CD4-positive, alpha-beta memory T cell (primary cell): ENCODE measurements around the gene KRTAP5-2. TPM values are rescaled to one million over a fixed set of nuclear protein-coding genes. Genes with fewer than 3 reads are reported as not detected.

Source experiments
- CTCF ChIA-PET: fragments of 350-600 bp; sonication (Branson Sonifier 250); formaldehyde crosslinking; loops from one replicate; lab custom pipeline; 2021; ENCODE audit warnings: inconsistent platforms; ENCODE audit not compliant: partially characterized antibody; lab: Charles Lee
- POLR2A ChIA-PET: fragments of 350-600 bp; sonication (Branson Sonifier 250); formaldehyde crosslinking; loops from one replicate; lab custom pipeline; 2021; ENCODE audit not compliant: partially characterized antibody; lab: Charles Lee
- DNase-seq, 5 donors: peaks; one replicate each; pipeline versions ENCODE4 v3.0.0 to v3.0.0-alpha.2; 2020 to 2022; ENCODE audit warnings: mixed read lengths in 1 of 5
- H3K27ac ChIP-seq: one replicate; pipeline ENCODE4 v1.7.0; 2013; ENCODE audit warnings: low read depth, low read length
- H3K27me3 ChIP-seq: 2 replicates; pipeline ENCODE4 v1.7.0; 2013; ENCODE audit warnings: mild to moderate bottlenecking, low read length, moderate library complexity; ENCODE audit not compliant: insufficient read depth
- H3K36me3 ChIP-seq: 2 replicates; pipeline ENCODE4 v1.7.0; 2013; ENCODE audit warnings: mild to moderate bottlenecking, low read length, moderate library complexity; ENCODE audit not compliant: insufficient read depth
- H3K4me1 ChIP-seq: 2 replicates; pipeline ENCODE4 v1.7.0; 2013; ENCODE audit warnings: mild to moderate bottlenecking, low read length, moderate library complexity; ENCODE audit not compliant: insufficient read depth
- H3K4me3 ChIP-seq, 2 donors: one replicate each; pipeline ENCODE4 v1.7.0; 2013; ENCODE audit warnings: low read length in 2 of 2, mild to moderate bottlenecking in 1 of 2
- H3K9me3 ChIP-seq, 2 donors: one replicate each; pipeline ENCODE4 v1.7.0; 2013; ENCODE audit warnings: low read length in 2 of 2, control low read depth in 1 of 2; ENCODE audit not compliant: control insufficient read depth in 1 of 2
- H3K27ac Mint-ChIP-seq, 7 donors: one replicate each; pipeline ENCODE4 v1.8.0; 2020 to 2021; ENCODE audit warnings: mixed read lengths in 7 of 7, mild to moderate bottlenecking in 6 of 7, inconsistent platforms in 3 of 7, moderate library complexity in 3 of 7
- H3K27me3 Mint-ChIP-seq, 2 donors: one replicate each; pipeline ENCODE4 v1.8.0; 2020 to 2021; ENCODE audit warnings: mixed read lengths in 2 of 2
- H3K36me3 Mint-ChIP-seq, 2 donors: one replicate each; pipeline ENCODE4 v1.8.0; 2020 to 2021; ENCODE audit warnings: mixed read lengths in 2 of 2, inconsistent platforms in 1 of 2, mild to moderate bottlenecking in 1 of 2
- H3K4me1 Mint-ChIP-seq, 4 donors: one replicate each; pipeline ENCODE4 v1.8.0; 2020 to 2021; ENCODE audit warnings: mixed read lengths in 4 of 4, mild to moderate bottlenecking in 1 of 4
- H3K4me3 Mint-ChIP-seq, 8 donors: one replicate each; pipeline ENCODE4 v1.8.0; 2020 to 2021; ENCODE audit warnings: mixed read lengths in 8 of 8, mild to moderate bottlenecking in 7 of 8, moderate library complexity in 6 of 8, inconsistent platforms in 3 of 8
- H3K9me3 Mint-ChIP-seq, 8 donors: one replicate each; pipeline ENCODE4 v1.8.0; 2020 to 2021; ENCODE audit warnings: mixed read lengths in 8 of 8, mild to moderate bottlenecking in 5 of 8, inconsistent platforms in 3 of 8, moderate library complexity in 1 of 8
- intact Hi-C: fragments of 100-400 bp; cut with micrococcal nuclease; formaldehyde crosslinking; loops from one replicate; pipeline ENCODE4 v1.15.1; 2023
- polyA plus RNA-seq, 2 donors: library from polyadenylated mRNA; unstranded; fragments of 300-500 nt; fragmentation: Illumina TruSeq; gene quantifications; one replicate each; pipeline ENCODE4 v1.2.3, GENCODE V29; 2021
- total RNA-seq, 2 experiments: library from RNA; stranded (reverse); gene quantifications; one replicate each; pipeline ENCODE4 v1.2.3, GENCODE V29; 2021

The KRTAP5-2 gene
- total and polyA plus RNA-seq, 4 experiments from 2014 or later: not detected

DNA sequence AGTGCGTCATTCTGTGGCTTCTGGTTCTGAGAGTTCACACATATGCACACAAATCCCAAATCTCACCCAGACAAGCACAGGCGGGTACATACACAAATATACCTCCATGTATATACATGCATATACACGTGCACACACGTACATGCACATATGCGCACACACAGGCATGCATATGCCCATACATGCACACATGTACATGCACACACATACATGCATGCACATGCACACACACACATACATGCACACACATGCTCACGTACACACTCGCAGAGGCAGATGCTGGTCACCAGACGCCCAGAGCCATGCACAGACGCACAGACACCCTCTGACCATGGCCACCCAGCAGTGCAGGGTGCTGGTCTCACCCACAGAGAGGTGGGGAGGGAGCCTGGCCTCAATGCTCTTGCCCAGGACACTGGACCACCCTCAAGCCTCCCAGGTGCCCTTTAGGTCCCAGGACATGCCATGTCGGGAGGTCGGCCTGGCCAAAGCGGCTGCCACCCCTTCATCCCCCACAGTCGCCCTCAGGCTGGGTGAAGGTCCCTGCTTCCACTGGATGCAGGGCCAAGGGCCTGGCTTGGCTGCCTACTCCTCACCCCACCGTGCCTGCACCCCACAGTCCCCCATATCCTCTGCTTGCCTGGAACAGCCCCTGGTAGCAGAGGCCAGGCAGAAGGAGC, 35.5 kb downstream of the KRTAP5-2 start:
- CTCF ChIA-PET: no interaction called here
- H3K4me3 Mint-ChIP-seq: peak overlapping the region in 2 of 8 donors; percentile 2 to 10
- intact Hi-C loops: no loop called here

DNA sequence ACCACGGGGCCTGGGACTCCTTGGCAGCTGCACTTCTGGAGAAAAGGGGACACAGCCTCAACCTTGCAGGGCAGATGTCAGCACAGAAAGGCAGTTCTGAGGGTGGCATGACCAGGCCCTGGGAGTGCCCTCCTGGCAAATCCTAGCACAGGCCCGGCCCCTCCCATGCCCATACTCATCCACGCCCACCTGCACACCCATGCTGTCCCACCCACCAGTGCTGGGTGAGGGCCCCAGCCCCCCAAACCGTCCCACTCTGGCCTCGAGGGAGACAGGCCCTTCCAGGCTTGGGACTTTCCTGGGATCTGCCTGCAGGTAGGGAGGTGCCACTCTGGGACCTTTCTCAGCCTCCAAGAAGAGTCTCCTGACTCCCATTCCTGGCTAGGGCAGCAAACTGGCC, 36.1 kb downstream of the KRTAP5-2 start:
- intact Hi-C loops: no loop called here
- no peaks in the 10 kb centered on the region for H3K9me3 ChIP-seq
- no peaks in the 10 kb centered on the region for H3K4me1 ChIP-seq
- peak in 1 of 5 donors; percentile 25 for DNase-seq
- H3K27ac ChIP-seq: no peak overlapping the region
- CTCF ChIA-PET: no interaction called here
- no peaks in the 10 kb centered on the region for H3K27me3 ChIP-seq
- Mint-ChIP-seq H3K36me3 (peaks cover 6 to 8% of the 10 kb centered on the region in 2 donors), H3K4me1 (peaks cover 0 to 3% (median under 1%) of the 10 kb centered on the region in 4 donors), H3K4me3 (peak overlapping the region in 1 of 8 donors; percentile 4), H3K9me3 (no peaks in the 10 kb centered on the region), H3K27ac (peak overlapping the region in 2 of 7 donors; percentile 46 to 82), H3K27me3 (no peaks in the 10 kb centered on the region)
- POLR2A ChIA-PET: no interaction called here
- H3K36me3 ChIP-seq: no peaks in the 10 kb centered on the region
- H3K4me3 ChIP-seq: no peak overlapping the region

More for the DNA sequence above, 35.5 kb downstream of the KRTAP5-2 start:
- H3K9me3 ChIP-seq: no peaks in the 10 kb centered on the region
- Mint-ChIP-seq H3K9me3 (no peaks in the 10 kb centered on the region), H3K36me3 (peaks cover 4 to 7% of the 10 kb centered on the region in 2 donors), H3K27me3 (no peaks in the 10 kb centered on the region), H3K4me1 (peaks cover 0 to 4% (median under 1%) of the 10 kb centered on the region in 4 donors), H3K27ac (peak overlapping the region in 2 of 7 donors; percentile 46 to 82)
- no peaks in the 10 kb centered on the region for H3K4me1 ChIP-seq
- POLR2A ChIA-PET: no interaction called here
- H3K27ac ChIP-seq: no peak overlapping the region
- H3K4me3 ChIP-seq: no peak overlapping the region
- H3K27me3 ChIP-seq: no peaks in the 10 kb centered on the region
- DNase-seq: no peak
- no peaks in the 10 kb centered on the region for H3K36me3 ChIP-seq

DNA sequence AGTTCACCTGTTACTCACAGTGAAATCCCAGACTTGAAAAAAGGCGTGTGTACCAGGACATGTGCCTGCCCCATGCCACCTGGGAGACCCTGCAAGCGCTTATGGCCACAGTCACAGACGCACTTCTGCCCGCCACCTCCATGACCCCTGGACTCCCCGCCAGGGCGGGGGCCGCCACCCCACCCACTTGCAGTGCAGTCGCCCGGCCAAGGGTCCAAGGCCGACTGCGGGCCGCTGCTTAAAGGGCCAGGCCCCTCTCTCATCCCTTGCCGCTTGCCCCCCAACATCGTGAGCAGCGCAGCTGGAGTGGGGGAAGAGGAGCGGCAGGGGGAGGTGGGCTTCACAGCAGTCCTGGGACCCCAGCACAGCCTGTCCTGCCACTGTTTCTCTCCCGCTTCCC, 36.8 kb downstream of the KRTAP5-2 start:
- H3K4me3 ChIP-seq: no peak overlapping the region
- H3K27me3 ChIP-seq: no peaks in the 10 kb centered on the region
- H3K27me3 Mint-ChIP-seq: no peaks in the 10 kb centered on the region
- peak in 1 of 5 donors; percentile 34 for DNase-seq
- peaks cover 0 to 2% (median 0%) of the 10 kb centered on the region in 4 donors for H3K4me1 Mint-ChIP-seq
- intact Hi-C loops: no loop called here
- H3K9me3 Mint-ChIP-seq: no peaks in the 10 kb centered on the region
- H3K36me3 ChIP-seq: no peaks in the 10 kb centered on the region
- CTCF ChIA-PET: no interaction called here
- peak overlapping the region in 2 of 7 donors; percentile 43 to 46 for H3K27ac Mint-ChIP-seq
- no peaks in the 10 kb centered on the region for H3K4me1 ChIP-seq
- no peak overlapping the region for H3K4me3 Mint-ChIP-seq
- POLR2A ChIA-PET: no interaction called here
- H3K36me3 Mint-ChIP-seq: peaks cover 6 to 8% of the 10 kb centered on the region in 2 donors
- no peaks in the 10 kb centered on the region for H3K9me3 ChIP-seq
- no peak overlapping the region for H3K27ac ChIP-seq

DNA sequence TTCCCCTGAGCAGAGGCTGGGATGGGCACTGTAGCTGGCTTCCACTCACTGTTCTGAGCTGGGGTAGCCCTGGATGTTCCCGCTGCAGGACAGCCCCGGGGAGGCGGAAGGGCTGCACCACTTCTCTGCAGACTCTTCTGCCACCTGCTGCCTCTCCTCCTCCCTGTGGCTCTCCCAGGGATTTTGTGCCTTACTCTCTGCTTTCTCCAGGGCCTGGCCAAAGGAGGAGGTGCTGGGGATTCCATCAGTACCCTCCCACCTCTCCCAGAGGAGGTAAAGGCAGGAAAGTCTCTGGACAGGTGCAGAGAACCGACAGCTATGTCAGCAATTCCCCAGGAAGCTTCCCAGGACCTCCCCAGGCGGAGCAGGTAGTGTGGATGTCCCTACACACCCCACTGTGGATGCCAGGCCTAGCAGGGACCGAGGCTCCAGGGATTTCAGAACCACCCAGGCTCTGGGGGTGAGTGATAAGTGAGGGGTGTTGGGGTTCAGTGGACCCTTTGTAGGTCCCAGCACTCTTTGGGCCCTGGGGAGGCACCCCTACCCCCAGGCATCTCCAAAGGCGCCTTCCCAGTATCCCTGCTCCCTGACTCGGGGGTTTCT, 37.3 kb downstream of the KRTAP5-2 start:
- Mint-ChIP-seq H3K27ac (peak overlapping the region in 1 of 7 donors; percentile 21), H3K4me3 (no peak overlapping the region), H3K4me1 (peaks cover 0 to 2% (median 0%) of the 10 kb centered on the region in 4 donors), H3K36me3 (peaks cover 6 to 8% of the 10 kb centered on the region in 2 donors), H3K9me3 (no peaks in the 10 kb centered on the region), H3K27me3 (no peaks in the 10 kb centered on the region)
- Histone ChIP-seq H3K36me3 (no peaks in the 10 kb centered on the region), H3K27me3 (no peaks in the 10 kb centered on the region), H3K4me1 (no peaks in the 10 kb centered on the region), H3K9me3 (no peaks in the 10 kb centered on the region), H3K27ac (no peak overlapping the region), H3K4me3 (no peak overlapping the region)
- intact Hi-C loops: no loop called here
- peak in 1 of 5 donors; percentile 29 for DNase-seq
- ChIA-PET POLR2A (no interaction called here), CTCF (interaction anchor here (1.3 kb wide), 1 partner anchor 14 kb away, joined by 4 read pairs; no protein-coding TSS in a partner anchor)

DNA sequence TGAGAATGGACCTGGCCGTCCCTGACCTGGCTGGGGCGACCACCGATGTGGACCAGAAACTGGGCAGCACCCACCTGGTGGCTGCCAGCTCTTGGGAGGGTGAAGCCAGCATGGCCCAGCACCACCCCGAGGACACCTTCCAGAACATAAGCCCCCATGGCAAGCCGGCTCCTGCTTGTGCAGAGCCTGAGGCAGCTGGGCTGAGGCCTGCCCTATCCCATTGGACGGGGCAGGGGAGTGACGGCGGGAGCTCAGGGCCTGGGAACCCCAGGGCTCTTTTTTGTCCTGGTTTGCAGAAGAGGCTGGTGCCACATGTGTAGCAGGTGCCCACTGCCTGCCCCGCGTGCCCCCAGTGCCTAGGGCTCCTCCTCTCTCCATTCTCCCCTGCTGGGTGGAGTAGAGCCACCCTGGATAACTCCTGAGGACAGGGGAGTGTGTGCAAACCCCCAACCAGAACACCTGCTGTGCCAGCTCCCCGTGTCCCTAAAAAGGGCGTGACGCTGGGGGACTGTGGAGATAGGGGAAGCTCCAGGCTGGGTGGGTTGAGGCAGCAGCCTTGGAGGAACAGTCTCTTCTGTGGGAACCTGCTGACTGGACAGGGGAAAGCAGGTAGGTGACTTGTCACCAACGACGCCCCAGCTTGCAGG, 38.0 kb downstream of the KRTAP5-2 start:
- no peak overlapping the region for H3K4me3 Mint-ChIP-seq
- no peaks in the 10 kb centered on the region for H3K4me1 ChIP-seq
- intact Hi-C loops: no loop called here
- H3K36me3 ChIP-seq: no peaks in the 10 kb centered on the region
- H3K27ac Mint-ChIP-seq: peak overlapping the region in 1 of 7 donors; percentile 21
- no peaks in the 10 kb centered on the region for H3K9me3 Mint-ChIP-seq
- ChIA-PET POLR2A (no interaction called here), CTCF (interaction anchor here (1.3 kb wide), 1 partner anchor 15 kb away, joined by 4 read pairs; no protein-coding TSS in a partner anchor)
- H3K27ac ChIP-seq: no peak overlapping the region
- DNase-seq: peak in 1 of 5 donors; percentile 36
- no peaks in the 10 kb centered on the region for H3K27me3 Mint-ChIP-seq
- H3K4me3 ChIP-seq: no peak overlapping the region
- no peaks in the 10 kb centered on the region for H3K9me3 ChIP-seq
- no peaks in the 10 kb centered on the region for H3K27me3 ChIP-seq
- H3K36me3 Mint-ChIP-seq: peaks cover 6 to 8% of the 10 kb centered on the region in 2 donors
- peaks cover 0 to 2% (median 0%) of the 10 kb centered on the region in 4 donors for H3K4me1 Mint-ChIP-seq

DNA sequence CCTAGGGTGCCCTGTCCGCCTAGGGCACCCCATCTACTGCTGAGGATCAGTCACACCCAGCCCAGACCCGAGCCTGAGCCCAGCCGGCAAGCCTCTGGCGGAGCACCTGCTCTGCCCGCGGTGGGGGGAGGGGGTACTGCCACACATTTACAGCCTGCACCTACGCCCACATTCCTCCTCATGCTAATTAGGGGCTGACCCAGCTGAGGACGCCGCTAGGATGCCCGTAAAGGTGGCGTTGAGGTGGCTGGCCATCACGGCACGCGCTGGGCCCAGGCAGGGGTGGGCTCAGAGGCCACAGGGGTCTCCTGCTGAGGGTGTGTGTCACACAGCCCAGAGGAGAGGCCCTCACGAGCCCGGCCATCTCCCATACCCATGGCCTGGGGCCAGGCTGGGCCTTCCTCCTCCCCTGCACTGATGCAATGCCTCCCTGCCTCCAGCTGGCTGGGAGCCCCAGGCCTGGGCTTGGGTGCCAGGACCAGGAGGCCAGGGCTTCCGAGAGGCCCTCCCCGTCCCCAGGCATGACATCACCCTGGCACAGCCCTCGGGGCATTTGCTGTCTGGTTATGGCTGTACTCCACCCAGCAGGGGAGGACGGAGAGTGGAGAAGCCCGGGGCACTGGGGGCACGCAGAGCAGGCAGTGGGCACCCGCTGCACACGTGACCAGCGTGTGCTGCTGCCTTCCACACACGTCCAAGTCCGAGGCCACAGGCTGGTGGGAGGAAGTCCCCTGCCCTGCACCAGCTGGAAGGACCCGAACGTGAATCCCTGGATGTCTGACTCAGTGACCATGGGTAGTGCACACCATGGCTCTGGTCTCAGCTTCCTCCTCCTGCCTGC, 38.8 kb downstream of the KRTAP5-2 start:
- DNase-seq: peak in 1 of 5 donors; percentile 46
- H3K4me1 ChIP-seq: no peaks in the 10 kb centered on the region
- Mint-ChIP-seq H3K4me1 (peaks cover 0 to 2% (median 0%) of the 10 kb centered on the region in 4 donors), H3K4me3 (no peak overlapping the region), H3K27me3 (peaks cover 0 to 1% of the 10 kb centered on the region in 2 donors), H3K36me3 (peaks cover 6 to 8% of the 10 kb centered on the region in 2 donors), H3K9me3 (no peaks in the 10 kb centered on the region), H3K27ac (peak overlapping the region in 2 of 7 donors; percentile 35 to 80)
- H3K36me3 ChIP-seq: no peaks in the 10 kb centered on the region
- no peak overlapping the region for H3K27ac ChIP-seq
- ChIA-PET CTCF (interaction anchor here (1.0 to 1.3 kb wide), 2 partner anchors 12 to 16 kb away, joined by 4 read pairs; no protein-coding TSS in a partner anchor), POLR2A (no interaction called here)
- intact Hi-C loops: no loop called here
- no peak overlapping the region for H3K4me3 ChIP-seq
- no peaks in the 10 kb centered on the region for H3K9me3 ChIP-seq
- no peaks in the 10 kb centered on the region for H3K27me3 ChIP-seq
